Activated naive CD4-positive, alpha-beta T cell treated with anti-CD3 and anti-CD28 coated beads for 36 hours (primary cell): Measurements from ENCODE around the gene IYD. TPM values are rescaled to one million over a fixed set of nuclear protein-coding genes. Genes with fewer than 3 reads are reported as not detected.

Source experiments
- CTCF ChIA-PET: fragments of 350-600 bp; sonication (Branson Sonifier 250); formaldehyde crosslinking; loops from one replicate; lab custom pipeline; 2021; ENCODE audit warnings: antibody characterized with exemption; lab: Charles Lee
- DNase-seq: peaks from one replicate; pipeline ENCODE4 v3.0.0-alpha.2; 2020
- H3K27ac Mint-ChIP-seq: one replicate; pipeline ENCODE4 v1.8.0; 2021; ENCODE audit warnings: mild to moderate bottlenecking, mixed read lengths
- H3K27me3 Mint-ChIP-seq: one replicate; pipeline ENCODE4 v1.8.0; 2021; ENCODE audit warnings: low read depth, mixed read lengths
- H3K36me3 Mint-ChIP-seq: one replicate; pipeline ENCODE4 v1.8.0; 2021; ENCODE audit warnings: low read depth, mixed read lengths
- H3K4me1 Mint-ChIP-seq: one replicate; pipeline ENCODE4 v1.8.0; 2021; ENCODE audit warnings: low read depth, mixed read lengths
- H3K4me3 Mint-ChIP-seq: one replicate; pipeline ENCODE4 v1.8.0; 2021; ENCODE audit warnings: mild to moderate bottlenecking, moderate library complexity, mixed read lengths
- H3K9me3 Mint-ChIP-seq: one replicate; pipeline ENCODE4 v1.8.0; 2021; ENCODE audit warnings: mixed read lengths
- intact Hi-C: fragments of 100-400 bp; cut with micrococcal nuclease; formaldehyde crosslinking; loops from one replicate; pipeline ENCODE4 v1.15.1; 2023
- total RNA-seq, 2 experiments: library from RNA; stranded (reverse); gene quantifications; one replicate each; pipeline ENCODE4 v1.2.3, GENCODE V29; 2021

IYD gene
- total RNA-seq, 2 experiments from 2014 or later: not detected

- Mint-ChIP-seq H3K4me3 (no peak overlapping the region), H3K36me3 (no peaks in the 10 kb centered on the region), H3K4me1 (no peaks in the 10 kb centered on the region), H3K9me3 (no peaks in the 10 kb centered on the region), H3K27me3 (peaks cover 14% of the 10 kb centered on the region), H3K27ac (no peak overlapping the region)
- CTCF ChIA-PET: interaction anchor here (0.6 kb wide), 1 partner anchor 26 kb away, joined by 3 read pairs; no protein-coding TSS in a partner anchor
- DNase-seq: no peak
- intact Hi-C loops: no loop called here
Measured at GRCh38 chr6:150380256-150380655, 11.4 kb downstream of the IYD start.

DNA sequence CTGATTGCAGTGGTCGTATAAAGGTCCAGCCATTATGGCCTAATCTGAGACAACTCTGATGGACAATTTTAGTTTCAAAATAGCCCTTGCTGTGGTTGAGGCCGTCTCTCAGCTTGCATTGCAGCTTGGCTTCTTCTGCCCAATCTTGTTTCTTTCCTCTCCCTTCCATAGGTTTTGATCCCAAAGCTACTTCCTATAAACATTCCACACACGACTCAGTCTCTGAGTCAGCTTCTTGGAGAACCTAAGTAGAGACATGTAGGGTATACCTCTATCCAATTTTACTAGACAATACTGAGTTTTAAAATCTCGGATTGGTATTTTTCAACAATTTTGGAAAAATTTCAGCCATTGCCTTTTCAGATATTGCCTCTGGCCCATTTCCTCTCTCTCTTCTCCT is 13.4 kb downstream of the IYD start:
- H3K4me3 Mint-ChIP-seq: no peak overlapping the region
- no peaks in the 10 kb centered on the region for H3K36me3 Mint-ChIP-seq
- CTCF ChIA-PET: no interaction called here
- DNase-seq: no peak
- no peaks in the 10 kb centered on the region for H3K4me1 Mint-ChIP-seq
- H3K9me3 Mint-ChIP-seq: no peaks in the 10 kb centered on the region
- intact Hi-C loops: no loop called here
- H3K27me3 Mint-ChIP-seq: peaks cover 17% of the 10 kb centered on the region
- no peak overlapping the region for H3K27ac Mint-ChIP-seq

- intact Hi-C loops: no loop called here
Measured at GRCh38 chr6:150391414-150391813, 22.6 kb downstream of the IYD start.

DNA sequence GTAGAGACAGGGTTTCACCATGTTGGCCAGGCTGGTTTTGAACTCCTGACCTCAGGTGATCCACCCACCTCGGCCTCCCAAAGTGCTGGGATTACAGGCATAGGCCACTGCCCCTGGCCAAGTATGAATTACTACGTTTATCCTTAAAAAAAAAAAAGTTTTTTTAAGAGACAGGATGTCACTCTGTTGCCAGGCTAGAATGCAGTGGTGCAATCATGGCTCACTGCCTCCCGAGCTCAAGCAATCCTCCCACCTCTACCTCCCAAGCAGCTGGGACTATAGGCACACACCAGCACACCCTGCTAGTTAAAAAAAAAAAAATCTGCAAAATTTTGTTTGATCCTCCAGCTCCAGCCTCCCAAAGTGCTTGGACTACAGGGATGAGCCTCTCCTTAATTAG is 23.1 kb downstream of the IYD start:
- Mint-ChIP-seq H3K4me3 (no peak overlapping the region), H3K27ac (no peak overlapping the region), H3K4me1 (no peaks in the 10 kb centered on the region), H3K27me3 (peaks cover 11% of the 10 kb centered on the region), H3K9me3 (no peaks in the 10 kb centered on the region), H3K36me3 (no peaks in the 10 kb centered on the region)
- CTCF ChIA-PET: interaction anchor here (0.6 to 1.1 kb wide), 2 partner anchors 98 to 311 kb away, joined by 3 to 5 read pairs; no protein-coding TSS in a partner anchor
- no peak for DNase-seq
- intact Hi-C loops: no loop called here

More at GRCh38 chr6:150391414-150391813, 22.6 kb downstream of the IYD start:
- Mint-ChIP-seq H3K9me3 (no peaks in the 10 kb centered on the region), H3K27ac (no peak overlapping the region), H3K4me3 (no peak overlapping the region), H3K36me3 (no peaks in the 10 kb centered on the region), H3K4me1 (no peaks in the 10 kb centered on the region), H3K27me3 (peaks cover 11% of the 10 kb centered on the region)
- DNase-seq: no peak
- CTCF ChIA-PET: interaction anchor here (1.1 kb wide), 1 partner anchor 311 kb away, joined by 5 read pairs; no protein-coding TSS in a partner anchor

GRCh38 chr6:150392452-150393220 is 23.8 kb downstream of the IYD start:
- DNase-seq: no peak
- H3K27ac Mint-ChIP-seq: no peak overlapping the region
- H3K36me3 Mint-ChIP-seq: no peaks in the 10 kb centered on the region
- peaks cover 11% of the 10 kb centered on the region for H3K27me3 Mint-ChIP-seq
- no peak overlapping the region for H3K4me3 Mint-ChIP-seq
- intact Hi-C loops: no loop called here
- CTCF ChIA-PET: interaction anchor here (0.6 to 4.3 kb wide), 4 partner anchors 18 to 313 kb away, joined by 3 to 43 read pairs (median 3); no protein-coding TSS in a partner anchor
- no peaks in the 10 kb centered on the region for H3K9me3 Mint-ChIP-seq
- H3K4me1 Mint-ChIP-seq: no peaks in the 10 kb centered on the region

DNA sequence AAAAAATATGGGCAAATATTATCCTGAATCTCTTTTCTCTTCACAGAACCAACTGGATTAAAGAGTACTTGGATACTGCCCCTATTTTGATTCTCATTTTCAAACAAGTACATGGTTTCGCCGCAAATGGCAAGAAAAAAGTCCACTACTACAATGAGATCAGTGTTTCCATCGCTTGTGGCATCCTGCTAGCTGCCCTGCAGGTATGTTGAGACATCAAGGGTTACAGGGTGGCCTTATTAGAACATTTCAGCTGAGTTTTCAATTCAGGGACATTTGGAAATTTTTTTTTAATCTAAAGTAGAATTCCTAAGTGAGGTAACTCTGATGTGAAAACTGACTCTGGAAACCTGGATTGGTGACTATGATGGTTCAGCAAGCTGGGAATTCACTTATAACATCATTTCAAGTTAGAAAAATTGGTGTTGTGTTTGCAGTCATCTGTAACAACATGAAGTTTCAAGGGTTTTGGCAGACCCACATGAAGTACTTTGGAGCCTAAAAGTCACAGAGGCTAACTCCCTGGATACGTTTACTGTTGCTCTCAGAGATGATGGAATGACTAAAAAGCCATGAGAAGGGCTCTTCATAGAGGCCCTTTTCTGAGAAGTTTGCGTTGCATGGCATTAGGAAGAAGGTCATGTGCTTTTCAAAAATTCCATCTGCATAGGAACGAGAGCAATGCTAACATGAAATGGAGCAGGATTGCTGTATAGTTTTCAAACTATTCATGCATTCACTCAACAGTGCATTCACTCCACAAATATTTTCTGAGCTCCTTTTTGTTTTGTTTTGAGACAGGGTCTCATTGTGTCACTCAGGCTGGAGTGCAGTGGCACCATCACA is 25.5 kb downstream of the IYD start:
- H3K27ac Mint-ChIP-seq: no peak overlapping the region
- intact Hi-C loops: loop anchor here (2.0 kb wide), 1 partner anchor 459 kb away; no protein-coding TSS in a partner anchor

GRCh38 chr6:150394899-150395295 is 26.1 kb downstream of the IYD start:
- no peaks in the 10 kb centered on the region for H3K4me1 Mint-ChIP-seq
- CTCF ChIA-PET: interaction anchor here (0.6 to 4.3 kb wide), 31 partner anchors 10 to 585 kb away, joined by 3 to 43 read pairs (median 4); no protein-coding TSS in a partner anchor
- peaks cover 10% of the 10 kb centered on the region for H3K27me3 Mint-ChIP-seq
- no peaks in the 10 kb centered on the region for H3K9me3 Mint-ChIP-seq
- no peak for DNase-seq
- H3K36me3 Mint-ChIP-seq: no peaks in the 10 kb centered on the region
- no peak overlapping the region for H3K4me3 Mint-ChIP-seq
- intact Hi-C loops: loop anchor here (1.0 to 5.0 kb wide), 4 partner anchors 58 to 460 kb away; no protein-coding TSS in a partner anchor
- H3K27ac Mint-ChIP-seq: no peak overlapping the region

More for the DNA sequence above, 25.5 kb downstream of the IYD start:
- no peaks in the 10 kb centered on the region for H3K4me1 Mint-ChIP-seq
- no peaks in the 10 kb centered on the region for H3K9me3 Mint-ChIP-seq
- H3K36me3 Mint-ChIP-seq: no peaks in the 10 kb centered on the region
- peaks cover 10% of the 10 kb centered on the region for H3K27me3 Mint-ChIP-seq
- H3K4me3 Mint-ChIP-seq: no peak overlapping the region
- no peak for DNase-seq
- CTCF ChIA-PET: interaction anchor here (0.6 to 4.3 kb wide), 17 partner anchors 9 to 423 kb away, joined by 3 to 43 read pairs (median 4); no protein-coding TSS in a partner anchor

DNA sequence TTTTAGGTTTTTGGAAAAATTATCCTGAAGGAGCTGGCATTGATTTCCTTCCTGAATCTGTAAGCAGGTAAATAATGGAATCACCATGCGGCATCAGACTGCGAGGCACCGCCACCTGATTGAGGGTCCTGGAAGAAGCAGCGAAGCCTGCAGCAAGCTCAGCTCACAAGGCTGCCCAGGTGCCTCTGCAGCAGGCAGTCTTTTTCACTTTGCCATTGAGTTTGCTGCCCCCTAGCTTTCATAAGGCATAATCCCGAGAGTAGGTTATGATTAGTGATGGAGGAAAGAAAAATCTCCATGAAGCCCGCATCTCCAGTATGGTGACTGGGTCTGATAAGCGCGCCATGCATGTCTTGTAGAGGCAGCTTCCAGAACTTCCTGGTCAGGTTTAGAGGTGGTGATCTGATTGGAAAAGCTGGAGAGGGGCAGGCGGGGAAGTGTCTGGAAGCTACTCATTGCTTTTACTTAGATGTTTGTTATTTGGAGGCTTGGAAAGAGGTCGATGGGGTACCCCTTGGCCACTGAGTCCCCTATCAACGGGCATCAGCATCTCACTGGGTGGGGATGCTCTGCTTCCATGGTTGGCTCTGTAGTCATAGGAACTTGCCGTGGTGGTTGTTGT is 26.7 kb downstream of the IYD start:
- Mint-ChIP-seq H3K36me3 (no peaks in the 10 kb centered on the region), H3K4me1 (no peaks in the 10 kb centered on the region), H3K27ac (no peak overlapping the region), H3K4me3 (no peak overlapping the region), H3K27me3 (peaks cover 8% of the 10 kb centered on the region), H3K9me3 (no peaks in the 10 kb centered on the region)
- CTCF ChIA-PET: interaction anchor here (0.6 to 4.3 kb wide), 33 partner anchors 9 to 586 kb away, joined by 3 to 43 read pairs (median 4); no protein-coding TSS in a partner anchor
- intact Hi-C loops: loop anchor here (1.0 to 5.0 kb wide), 4 partner anchors 58 to 461 kb away; no protein-coding TSS in a partner anchor
- peak; percentile 59 for DNase-seq

DNA sequence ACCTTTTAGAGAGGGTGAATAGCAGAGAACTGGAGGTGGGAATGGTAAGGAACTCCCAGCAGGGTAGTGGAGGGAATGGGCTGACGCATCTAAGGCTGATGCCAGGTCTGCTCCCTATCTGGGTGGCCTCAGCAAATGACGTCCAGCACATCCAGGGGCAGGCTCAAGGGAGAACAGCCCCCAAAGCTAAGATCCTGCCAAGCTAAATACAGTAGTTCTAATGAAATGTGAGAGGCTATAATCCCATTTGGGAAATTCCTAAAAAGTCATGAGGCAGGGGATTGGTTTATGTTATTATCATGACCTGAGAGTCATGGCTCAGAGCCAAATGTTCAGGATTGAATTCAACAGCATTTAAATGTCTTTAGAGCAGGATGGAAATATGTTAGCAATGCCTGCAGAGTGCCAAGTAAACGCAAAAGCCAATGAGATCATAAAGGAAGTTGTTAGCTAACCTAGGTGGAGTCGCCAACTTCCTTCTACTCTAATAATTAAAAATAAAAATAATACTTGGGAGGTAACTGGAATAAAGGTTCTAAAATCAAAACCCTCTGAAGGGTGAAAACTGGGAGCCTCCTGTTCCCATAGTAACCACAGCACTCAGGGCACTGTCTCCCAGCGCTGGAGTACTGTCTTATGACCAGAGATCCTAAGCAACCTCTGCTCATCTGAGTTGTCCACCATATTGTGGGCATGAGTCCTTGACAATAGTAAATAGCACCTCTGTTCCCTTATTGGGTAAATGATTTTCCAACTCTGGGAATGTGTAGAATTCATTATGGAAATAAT is 34.8 kb downstream of the IYD start:
- H3K27ac Mint-ChIP-seq: no peak overlapping the region

DNA sequence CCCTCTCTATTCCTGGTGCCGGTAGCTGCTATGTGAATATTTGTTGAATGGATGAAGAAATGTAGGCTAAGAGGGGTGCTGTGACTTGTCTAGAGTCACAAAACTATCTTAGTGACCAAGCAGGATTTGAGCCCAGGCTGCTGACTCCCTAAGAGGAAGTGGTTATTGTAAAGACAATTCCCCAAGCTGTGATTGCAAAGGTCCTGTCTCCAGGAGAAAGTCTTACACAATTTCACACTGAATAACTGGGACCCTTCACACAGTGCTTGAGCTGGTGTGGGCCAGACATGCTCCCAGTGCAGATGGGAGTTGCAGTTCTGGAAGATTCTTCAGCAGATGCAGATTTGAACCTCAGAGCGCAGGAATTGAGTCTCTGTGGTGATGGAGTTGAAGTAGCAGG is 38.1 kb downstream of the IYD start:
- peaks cover 2% of the 10 kb centered on the region for H3K36me3 Mint-ChIP-seq
- intact Hi-C loops: no loop called here
- CTCF ChIA-PET: interaction anchor here (1.7 to 2.1 kb wide), 2 partner anchors 11 to 12 kb away, joined by 3 to 8 read pairs; no protein-coding TSS in a partner anchor
- H3K4me1 Mint-ChIP-seq: no peaks in the 10 kb centered on the region
- DNase-seq: no peak
- H3K9me3 Mint-ChIP-seq: peaks cover 14% of the 10 kb centered on the region
- peaks cover 40% of the 10 kb centered on the region for H3K27me3 Mint-ChIP-seq
- no peak overlapping the region for H3K27ac Mint-ChIP-seq
- H3K4me3 Mint-ChIP-seq: no peak overlapping the region

More for the DNA sequence above, 34.8 kb downstream of the IYD start:
- H3K36me3 Mint-ChIP-seq: peaks cover 2% of the 10 kb centered on the region
- no peaks in the 10 kb centered on the region for H3K4me1 Mint-ChIP-seq
- no peak for DNase-seq
- intact Hi-C loops: no loop called here
- peaks cover 14% of the 10 kb centered on the region for H3K9me3 Mint-ChIP-seq
- no peak overlapping the region for H3K4me3 Mint-ChIP-seq
- peaks cover 33% of the 10 kb centered on the region for H3K27me3 Mint-ChIP-seq
- CTCF ChIA-PET: interaction anchor here (0.9 to 2.0 kb wide), 2 partner anchors 14 to 415 kb away, joined by 5 to 6 read pairs; no protein-coding TSS in a partner anchor

GRCh38 chr6:150408842-150409241 is 40.0 kb downstream of the IYD start:
- intact Hi-C loops: no loop called here
- CTCF ChIA-PET: interaction anchor here (1.6 to 2.1 kb wide), 2 partner anchors 13 to 408 kb away, joined by 3 to 8 read pairs; no protein-coding TSS in a partner anchor
- Mint-ChIP-seq H3K36me3 (peaks cover 2% of the 10 kb centered on the region), H3K27ac (no peak overlapping the region), H3K27me3 (peaks cover 40% of the 10 kb centered on the region), H3K4me3 (no peak overlapping the region), H3K9me3 (peaks cover 14% of the 10 kb centered on the region), H3K4me1 (no peaks in the 10 kb centered on the region)
- no peak for DNase-seq
